Limb (tissue), 2 donors: Measurements from ENCODE around the gene UAP1.
"Not testable (repeated sequence)": the region's sequence is repeated elsewhere in the genome, so short reads cannot be mapped to it uniquely, and the experiment has no call there.

ENCODE experiments used
- DNase-seq, 2 donors: peaks; one replicate each; pipeline ENCODE4 v3.0.0-alpha.2; 2016; ENCODE audit errors: extremely low spot score in 2 of 2

The UAP1 gene

DNA sequence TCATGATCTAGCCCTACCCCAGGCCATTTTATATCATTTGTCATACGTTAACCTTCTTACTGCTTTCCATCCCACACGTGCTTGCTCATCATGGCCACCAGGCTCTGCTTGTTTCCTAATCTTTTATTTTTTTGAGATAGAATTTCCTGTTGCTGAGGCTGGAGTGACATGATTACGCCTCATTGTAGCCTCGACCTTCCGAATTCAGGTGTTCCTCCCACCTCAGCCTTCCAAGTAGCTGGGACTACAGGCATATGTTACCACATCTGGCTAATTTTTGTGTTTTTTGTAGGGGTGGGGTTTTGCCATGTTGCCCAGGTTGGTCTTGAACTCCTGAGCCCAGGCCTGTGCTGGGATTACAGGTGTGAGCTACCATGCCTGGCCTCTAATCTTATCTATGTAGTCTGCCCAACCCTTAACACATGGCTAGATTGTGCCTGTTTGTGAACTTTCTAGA is 3.3 kb downstream of the UAP1 start:
- no peak for DNase-seq

DNA sequence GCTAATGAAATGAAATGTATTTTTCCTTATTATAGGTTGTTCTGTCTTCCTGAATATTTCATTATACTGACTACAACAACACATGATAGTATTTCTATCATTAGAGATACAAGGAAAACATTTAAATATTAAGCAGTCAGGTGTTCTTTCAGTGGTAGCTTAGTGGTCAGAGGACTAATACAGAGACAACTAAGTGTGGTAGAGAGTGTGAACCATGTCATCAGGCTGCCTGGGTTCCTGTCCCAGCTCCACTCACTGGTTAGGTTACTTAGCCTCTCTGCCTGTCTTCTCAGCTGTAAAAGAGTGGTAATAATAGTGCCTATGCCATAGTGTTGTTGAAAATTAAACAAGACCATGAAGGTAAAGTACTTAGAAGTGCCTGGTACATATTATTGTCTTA is 3.9 kb downstream of the UAP1 start:
- no peak for DNase-seq

DNA sequence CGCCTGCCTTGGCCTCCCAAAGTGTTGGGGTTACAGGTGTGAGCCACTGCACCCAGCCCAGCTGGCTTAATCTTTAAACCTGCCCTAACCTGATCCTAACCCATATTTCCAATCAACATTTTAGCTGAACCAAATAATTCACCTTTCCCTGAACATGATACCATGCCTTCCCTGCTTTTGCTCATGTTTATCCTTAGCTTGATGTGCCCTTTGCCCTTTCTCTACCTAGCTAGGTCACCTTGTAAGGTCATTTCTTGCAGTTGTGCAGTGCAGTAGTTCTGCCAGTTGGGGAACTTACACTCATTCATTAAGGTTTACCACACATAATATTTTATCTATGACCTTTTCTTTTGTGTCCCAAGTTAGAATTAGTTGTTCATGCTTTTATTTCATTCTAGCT is 5.3 kb downstream of the UAP1 start:
- no peak for DNase-seq

DNA sequence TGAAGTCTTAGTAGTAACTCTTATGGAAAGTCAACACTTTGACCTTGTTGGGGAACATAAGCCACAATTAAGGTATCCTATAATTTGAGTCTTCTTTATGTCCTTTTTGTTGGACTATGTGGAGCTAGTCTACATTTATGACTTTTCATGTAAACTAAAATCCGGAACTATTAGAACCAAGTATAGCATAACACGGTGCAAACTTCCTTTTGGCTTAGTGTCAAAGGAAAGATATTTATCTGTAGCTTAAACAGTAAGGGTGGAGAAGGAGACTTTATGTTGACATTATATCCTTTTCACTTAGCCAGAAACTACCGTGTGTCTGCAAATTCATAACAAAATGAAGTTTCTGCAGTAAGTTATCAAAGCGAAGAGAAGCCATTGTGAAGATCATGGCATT is 7.3 kb downstream of the UAP1 start:
- no peak for DNase-seq

DNA sequence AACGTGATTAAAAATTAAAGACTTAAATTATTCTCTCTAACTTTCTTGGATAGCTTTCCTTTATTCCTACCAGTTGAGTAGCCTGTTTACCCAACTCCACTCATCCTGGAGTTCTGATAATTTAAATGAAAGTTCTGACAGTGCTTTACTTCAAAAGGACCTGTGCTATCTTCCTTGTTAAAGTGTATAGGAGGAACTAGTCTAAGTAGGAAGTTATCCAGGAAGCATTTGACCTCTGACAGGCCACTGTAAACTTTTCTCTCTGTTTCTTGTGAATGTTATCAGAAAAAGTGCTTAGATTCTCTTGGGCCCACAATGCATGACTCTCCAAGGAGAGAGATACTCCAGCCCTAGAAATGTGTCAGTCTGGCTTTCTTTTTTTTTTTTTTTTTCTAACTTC is 9.2 kb downstream of the UAP1 start:
- DNase-seq: no peak

DNA sequence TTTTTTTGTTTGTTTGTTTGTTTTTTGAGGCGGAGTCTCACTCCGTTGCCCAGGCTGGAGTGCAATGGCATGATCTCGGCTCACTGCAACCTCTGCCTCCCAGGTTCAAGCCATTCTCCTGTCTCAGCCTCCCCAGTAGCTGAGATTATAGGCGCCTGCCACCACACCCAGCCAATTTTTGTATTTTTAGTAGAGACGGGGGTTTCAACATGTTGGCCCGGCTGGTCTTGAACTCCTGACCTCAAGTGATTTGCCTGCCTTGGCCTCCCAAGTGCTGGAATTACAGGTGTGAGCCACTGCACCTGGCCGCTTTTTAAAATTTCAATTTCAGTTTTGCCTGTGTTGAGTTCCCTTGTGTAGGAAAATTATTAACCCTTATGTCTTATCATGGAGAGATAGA is 9.6 kb downstream of the UAP1 start:
- DNase-seq: not testable (repeated sequence)

DNA sequence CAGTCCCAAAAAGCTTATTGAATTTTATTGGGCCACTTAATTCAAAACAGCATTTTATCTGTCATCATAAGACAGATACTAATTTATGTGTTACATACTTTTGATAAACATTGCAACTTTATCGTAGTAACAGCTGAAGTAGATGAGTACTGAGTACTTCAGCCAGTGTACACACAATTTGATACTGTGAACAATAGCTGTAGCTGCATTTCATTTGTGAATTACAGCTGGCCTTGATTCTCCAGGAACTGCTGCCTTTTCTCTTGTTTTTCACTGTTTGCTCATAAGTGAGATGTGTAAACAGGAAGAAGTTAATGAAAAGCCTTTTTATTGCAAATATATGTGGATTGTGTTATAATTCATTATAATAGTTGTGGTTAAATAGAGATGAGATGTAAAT is 10.2 kb downstream of the UAP1 start:
- DNase-seq: no peak

DNA sequence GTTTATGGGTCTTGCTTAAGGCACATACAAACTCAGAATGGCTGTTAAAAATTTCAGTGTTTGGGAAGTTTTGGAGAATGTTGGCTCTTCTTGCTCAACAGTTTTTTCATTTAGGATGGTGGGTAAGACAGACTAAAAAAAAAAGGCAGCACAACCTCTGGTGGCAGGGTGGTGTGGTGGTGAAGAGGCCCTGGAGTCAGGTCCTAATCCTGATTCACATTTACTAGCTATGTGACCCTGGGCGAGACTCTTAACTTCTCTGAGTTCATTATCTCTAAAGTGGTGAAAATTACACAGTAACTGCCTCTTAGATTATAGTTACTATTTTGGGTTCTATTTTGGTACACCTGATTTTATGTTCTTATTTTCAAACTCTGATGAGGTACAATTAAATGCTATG is 11.6 kb downstream of the UAP1 start:
- DNase-seq: no peak

DNA sequence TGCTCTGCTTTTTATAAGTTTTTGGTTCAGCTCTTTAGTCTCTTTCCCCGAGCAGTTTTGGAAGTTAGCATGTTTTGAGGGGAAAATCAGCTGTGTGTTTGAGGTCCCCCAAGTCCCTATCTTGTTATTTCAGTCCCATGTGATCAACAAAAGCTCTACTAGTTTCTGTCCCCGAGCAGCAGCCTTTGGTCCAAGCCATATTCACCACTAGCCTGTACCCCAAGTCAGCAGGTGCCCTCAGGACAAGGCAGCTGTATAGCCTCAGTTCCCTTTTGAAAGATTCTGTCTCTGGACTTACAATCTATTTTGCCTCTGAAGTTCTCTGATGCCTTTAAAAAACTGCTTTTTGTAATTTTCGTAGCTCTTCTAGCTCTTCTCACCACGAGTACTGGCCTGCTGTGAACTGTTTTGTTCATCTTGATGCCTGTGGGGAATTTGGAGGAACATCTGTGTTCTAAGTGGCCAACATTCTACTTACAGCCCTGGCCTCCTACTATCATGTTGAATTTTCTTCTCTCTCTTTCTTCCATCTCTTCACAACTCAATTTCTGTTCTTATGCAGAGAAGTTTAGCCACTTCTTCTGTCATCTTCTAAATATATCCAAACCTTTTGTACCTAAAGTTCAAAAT is 16.7 kb downstream of the UAP1 start:
- no peak for DNase-seq

DNA sequence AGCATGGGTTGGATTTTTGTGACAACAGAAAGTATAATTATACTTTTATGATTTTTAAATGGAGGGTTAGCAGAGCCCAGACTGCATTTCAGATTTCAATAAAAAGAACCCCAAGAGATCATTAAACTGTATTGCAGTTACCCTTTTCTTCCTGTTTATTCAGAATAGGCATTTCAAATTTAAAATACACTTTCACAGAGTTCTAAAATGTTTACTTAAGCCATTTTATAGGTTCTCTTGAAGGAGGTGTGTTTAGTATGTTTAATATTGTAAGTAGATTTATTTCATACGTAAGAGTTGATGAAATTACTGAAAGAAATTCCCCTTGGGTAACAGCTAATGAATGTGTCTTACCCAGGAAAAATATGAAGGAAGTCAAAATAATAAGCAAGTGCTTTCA is 17.4 kb downstream of the UAP1 start:
- no peak for DNase-seq

DNA sequence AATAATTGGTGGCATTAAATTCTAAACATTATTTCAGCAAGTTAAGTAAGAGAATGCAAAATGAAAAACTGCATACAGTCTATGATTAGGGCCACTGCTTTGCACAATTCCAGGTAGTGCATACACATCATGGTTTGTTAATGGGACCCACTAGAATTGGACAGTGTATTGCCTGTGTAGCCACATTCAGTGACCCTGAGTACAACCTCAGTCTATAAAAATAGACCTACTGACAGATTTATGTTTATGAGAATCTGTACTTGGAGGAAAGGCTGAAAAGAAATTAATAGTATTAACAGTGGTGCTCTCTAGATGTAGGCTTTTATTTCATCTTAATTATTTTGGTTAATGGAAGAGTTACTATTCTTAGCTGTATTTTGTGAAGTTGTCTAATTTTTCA is 18.8 kb downstream of the UAP1 start:
- no peak for DNase-seq

DNA sequence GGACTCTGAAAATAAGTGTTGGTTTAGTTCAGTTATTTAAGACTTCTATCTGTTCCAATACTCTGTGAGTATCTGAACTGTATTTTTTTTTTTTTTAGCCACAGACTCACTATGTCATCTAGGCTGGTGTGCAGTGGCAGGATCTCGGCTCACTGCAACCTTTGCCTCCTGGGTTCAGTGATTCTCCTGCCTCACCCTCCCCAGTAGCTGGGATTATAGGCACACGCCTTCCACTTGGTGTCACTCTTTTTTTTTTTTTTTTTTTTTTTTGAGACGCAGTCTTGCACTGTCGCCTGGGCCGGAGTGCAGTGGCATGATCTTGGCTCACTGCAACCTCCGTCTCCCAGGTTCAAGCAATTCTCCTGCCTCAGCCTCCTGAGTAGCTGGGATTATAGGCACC is 21.4 kb downstream of the UAP1 start:
- not testable (repeated sequence) for DNase-seq

DNA sequence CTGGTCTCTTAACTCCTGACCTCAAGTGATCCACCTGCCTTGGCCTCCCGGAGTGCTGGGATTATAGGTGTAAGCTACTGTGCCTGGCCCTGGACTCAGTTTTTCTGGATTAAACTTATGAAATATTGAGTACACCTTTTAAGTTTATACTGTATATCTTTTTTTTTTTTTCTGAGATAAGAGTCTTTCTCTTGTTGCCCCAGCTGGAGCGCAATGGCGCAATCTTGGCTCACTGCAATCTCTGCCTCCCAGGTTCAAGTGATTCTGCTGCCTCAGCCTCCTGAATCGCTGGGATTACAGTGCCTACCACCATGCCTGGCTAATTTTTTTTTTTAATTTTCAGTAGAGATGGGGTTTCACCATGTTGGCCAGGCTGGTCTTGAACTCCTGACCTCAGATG is 23.6 kb downstream of the UAP1 start:
- not testable (repeated sequence) for DNase-seq

DNA sequence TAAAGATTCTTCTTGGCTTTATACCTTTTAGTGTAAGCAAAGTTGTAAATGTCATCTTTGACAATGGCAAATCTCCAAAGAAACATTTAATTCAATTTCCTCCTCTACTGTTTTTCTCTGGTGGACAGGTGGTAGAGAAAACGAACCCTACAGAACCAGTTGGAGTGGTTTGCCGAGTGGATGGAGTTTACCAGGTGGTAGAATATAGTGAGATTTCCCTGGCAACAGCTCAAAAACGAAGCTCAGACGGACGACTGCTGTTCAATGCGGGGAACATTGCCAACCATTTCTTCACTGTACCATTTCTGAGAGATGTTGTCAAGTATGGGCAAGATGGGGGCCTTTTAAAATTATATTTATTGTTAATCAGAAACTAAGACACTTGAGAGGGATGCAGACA is 25.8 kb downstream of the UAP1 start:
- no peak for DNase-seq

DNA sequence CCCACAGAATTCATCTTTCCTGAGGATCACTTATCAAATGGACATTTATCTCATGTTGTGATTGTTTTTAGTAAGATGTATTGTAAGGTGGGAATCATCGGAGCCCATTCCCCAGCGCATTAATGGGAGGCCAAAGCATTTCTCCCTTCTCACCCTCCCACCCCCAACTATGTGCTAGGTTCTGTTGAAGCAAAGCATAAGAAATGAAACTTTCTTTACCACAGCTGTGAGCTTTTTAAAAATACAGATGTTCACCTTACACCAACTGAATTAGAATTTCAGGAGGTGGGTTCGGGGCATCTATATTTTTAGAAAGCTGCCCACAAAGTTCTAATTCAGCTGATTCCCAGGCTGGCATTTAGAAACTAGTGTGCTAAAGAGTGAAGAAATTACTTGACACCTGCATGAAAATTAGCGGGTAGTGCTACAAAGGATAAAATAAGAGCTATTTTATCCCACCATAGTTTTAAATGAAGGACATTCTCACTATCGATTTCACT is 26.3 kb downstream of the UAP1 start:
- no peak for DNase-seq

DNA sequence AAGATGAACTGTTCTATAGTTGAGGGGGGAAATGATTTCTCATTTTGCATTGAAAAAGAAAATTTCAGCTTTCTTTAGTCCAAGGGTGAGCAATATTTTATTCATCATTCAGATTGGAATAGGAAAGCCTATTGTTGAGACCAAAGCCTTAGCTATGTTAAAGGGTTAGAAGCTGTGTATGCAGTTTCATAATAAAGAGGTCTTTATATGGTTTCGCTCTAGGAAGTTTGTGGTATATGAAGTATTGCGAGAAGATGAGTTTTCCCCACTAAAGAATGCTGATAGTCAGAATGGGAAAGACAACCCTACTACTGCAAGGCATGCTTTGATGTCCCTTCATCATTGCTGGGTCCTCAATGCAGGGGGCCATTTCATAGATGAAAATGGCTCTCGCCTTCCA is 28.6 kb downstream of the UAP1 start:
- DNase-seq: no peak

DNA sequence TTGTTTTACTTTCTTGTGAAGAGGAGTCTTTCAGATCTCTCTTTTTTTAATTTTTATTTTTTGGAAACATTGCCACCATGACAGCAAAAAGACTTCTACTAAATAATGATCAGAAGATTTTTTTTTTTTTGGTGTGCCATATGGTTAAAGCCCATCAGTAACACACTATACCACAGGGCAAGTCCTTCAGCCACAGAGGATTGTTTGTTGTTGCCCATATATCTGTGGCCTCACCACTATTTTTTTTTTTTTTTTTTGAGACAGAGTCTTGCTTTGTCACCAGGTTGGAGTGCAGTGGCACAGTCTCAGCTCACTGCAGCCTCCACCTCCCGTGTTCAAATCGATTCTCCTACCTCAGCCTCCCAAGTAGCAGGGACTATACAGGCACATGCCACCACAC is 29.2 kb downstream of the UAP1 start:
- no peak for DNase-seq

DNA sequence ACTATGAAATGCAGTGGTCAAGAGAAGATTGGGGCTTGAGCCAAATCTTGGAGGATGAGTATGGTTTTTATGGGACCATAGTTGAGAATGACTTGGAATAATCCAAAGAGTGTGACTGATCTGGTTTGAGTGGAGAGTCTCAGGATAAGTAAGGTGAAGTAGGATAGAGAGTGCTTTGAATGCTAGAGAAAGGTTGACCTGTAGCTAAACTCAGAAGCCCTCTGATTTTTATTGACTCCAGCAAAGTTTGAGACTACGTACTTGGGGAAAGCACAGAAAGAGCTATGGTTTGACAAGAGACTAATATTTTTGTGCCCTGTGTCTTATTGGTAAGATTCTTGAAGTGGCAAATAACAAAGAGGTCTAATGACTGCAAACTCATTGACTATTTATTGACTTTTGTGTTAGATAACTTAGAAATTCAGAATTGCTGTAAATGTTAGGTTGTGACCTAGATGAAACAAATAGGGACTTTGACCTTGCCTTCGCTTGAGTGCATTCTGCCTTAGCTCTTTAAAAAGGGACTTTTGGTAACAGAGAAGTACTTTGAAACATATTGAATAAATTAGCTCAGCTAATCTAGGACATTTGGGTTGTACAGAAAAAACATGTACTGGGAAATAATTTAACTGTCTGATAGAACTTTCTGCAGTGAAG is 35.1 kb downstream of the UAP1 start:
- no peak for DNase-seq

DNA sequence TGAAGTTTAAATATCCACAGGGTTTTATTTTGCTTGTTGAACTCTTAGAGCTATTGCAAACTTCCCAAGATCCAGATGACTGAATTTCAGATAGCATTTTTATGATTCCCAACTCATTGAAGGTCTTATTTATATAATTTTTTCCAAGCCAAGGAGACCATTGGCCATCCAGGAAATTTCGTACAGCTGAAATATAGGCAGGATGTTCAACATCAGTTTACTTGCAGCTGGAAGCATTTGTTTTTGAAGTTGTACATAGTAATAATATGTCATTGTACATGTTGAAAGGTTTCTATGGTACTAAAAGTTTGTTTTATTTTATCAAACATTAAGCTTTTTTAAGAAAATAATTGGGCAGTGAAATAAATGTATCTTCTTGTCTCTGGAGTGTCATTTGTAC is 37.9 kb downstream of the UAP1 start:
- no peak for DNase-seq

DNA sequence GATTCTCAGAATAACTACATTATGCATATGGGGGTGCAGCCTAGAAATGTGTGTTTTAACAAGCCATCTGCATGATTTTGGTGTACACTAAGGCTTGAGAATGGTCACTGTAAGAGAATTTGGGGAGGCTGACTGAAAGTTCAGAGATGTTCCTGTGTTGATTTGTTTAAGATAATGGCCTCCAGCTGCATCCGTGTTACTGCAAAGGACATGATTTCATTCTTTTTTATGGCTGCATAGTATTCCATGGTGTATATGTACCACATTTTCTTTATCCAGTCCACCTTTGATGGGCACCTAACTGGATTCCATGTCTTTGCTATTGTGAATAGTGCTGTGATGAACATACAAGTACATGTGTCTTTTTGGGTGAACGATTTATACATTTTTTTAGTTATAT is 41.6 kb downstream of the UAP1 start:
- DNase-seq: not testable (repeated sequence)

DNA sequence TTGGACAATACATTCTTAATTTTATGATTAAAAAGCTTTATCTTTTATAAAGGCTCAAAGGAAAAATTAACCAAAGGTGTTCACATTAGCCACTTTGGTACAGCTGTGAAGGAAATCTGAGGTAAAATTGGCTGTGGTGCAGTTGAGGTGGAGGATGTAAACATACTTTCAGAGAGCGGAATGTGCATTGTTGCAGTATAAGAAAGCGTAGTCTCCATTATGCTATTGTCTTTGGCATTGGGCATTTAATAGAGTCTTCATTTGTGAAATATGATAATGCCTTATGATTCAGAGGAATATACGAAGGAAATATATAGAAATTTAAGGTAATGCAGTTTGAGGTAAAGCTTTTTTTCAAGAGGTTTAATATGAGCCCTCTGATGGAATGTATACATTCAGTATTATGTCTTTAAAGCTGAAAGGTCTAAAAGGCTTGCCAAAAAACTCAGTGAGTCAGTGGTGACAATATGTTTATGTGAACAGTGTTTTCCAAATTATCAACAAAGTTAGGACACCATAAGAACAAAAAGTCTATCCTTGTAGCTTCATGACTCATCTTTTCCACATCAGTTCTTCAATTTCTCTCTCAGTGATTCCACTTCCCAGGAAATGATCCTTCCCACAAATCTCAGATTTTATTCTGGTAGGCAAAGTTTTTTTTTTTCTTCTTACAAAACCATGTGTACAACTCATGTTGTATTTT is 43.9 kb downstream of the UAP1 start:
- no peak for DNase-seq

DNA sequence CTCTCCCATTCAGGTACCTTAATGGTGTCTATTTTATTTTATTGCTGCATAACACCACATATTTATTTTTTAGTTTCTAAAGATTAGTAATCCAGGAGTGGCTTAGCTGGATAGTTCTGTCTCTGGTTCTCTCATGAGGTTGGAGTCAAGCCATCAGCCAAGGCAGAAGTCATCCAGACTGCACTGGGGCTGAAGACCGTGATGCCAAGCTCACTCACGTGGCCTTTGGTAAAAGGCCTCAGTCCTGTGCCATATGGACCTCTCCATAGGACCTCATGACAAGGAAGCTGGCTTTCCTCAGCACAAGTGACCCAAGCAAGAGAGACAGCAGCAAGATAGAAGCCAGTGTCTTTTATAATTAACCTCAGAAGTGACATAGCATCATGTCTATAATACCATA is 47.8 kb downstream of the UAP1 start:
- no peak for DNase-seq
